ENCODE data around the gene CLIP2.
"Not testable (repeated sequence)": the region's sequence is repeated elsewhere in the genome, so short reads cannot be mapped to it uniquely, and the experiment has no call there.

The CLIP2 gene

DNA sequence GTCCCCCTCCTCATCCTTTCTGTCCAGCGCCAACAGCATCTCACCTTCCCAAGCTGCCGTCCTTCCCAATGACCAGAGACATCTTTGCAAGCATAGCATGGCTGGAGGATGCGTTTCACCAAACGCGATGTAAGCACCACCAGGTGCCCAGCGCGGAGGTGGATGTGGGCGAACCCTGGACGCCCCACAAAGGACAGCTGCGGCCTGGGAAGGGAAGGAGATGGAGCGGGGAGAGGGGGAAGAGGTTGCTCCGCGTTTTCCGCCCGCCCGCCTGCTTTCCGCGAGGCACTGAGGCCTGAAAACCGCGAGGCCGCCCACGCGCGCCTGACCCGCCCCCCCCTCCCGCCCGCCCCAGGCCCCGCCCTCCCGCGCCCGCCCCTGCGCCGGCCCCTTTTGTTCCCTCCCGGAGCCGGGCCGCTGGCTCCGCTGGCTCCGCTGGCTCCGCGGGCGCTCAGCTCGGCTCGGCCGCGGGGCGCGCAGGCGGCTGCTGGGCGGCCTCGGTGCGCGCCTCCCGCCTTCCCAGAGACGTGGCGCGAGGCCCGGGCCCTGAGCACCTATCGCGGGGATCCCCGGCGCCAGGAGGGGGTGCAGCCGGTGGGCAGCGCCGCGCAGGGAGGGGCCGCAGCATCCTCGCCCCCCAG is at the start of gene CLIP2:
Gene CLIP2, plus strand, starts transcription at position 390 of the 641 bp plus-strand sequence. CDS start 28,140 bp downstream, outside the sequence.
- no peak for DNase-seq (ENCODE audit: low read depth)

DNA sequence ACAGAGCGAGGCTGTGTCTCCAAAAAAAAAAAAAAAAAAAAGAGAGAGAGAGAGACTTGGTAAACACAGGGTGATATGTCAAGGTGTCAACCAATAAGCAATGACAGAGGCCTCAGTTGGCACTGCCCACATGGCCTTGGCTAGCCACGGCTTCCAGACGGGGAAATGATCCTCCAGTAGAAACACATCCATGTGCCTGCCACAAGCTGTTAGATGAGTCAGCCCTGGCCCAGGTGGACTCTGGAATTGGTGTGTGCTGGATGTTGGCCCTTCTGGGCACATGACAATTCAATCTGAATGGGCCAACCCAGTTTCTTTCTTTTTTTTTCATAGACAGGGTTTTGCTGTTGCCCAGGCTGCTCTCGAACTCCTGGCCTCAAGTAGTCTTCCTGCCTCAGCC is 48.7 kb upstream of the CLIP2 start:
- no peak for DNase-seq (ENCODE audit: low read depth)

DNA sequence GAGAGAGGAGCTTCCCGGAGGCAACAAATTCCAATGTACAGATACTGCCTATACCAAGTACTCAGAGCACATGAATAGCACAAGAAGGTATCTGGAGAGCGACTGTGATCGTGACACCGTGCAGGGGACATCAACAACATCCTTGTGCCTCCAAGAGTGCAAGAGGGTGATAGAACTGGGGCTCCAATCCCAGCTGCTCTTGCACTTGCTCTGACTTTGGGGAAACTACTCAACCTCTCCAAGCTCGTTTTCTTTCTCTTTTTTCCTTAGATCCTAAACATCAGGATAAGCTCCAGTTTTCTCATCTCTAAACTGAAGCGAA is 47.1 kb upstream of the CLIP2 start:
- DNase-seq (ENCODE audit: low read depth), result no peak

DNA sequence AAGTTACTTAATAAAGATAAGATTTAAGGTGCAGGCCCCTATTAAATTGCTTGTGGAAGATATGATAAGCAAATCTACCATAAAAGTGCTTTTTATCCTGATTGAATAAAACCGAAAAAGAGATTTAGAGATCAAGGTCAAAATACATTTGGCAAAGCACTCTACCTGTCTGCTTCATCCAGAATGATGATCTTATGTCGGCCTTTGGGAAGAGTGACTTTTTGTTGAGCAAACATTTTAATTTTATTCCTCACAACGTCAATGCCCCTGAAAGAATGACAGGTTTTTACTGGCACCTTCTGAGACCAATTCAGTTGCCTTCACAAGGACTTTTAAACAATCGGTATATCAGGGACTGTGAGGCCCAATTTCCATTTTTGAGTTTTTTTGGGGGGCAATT is 42.7 kb upstream of the CLIP2 start:
- no peak for DNase-seq (ENCODE audit: low read depth)

DNA sequence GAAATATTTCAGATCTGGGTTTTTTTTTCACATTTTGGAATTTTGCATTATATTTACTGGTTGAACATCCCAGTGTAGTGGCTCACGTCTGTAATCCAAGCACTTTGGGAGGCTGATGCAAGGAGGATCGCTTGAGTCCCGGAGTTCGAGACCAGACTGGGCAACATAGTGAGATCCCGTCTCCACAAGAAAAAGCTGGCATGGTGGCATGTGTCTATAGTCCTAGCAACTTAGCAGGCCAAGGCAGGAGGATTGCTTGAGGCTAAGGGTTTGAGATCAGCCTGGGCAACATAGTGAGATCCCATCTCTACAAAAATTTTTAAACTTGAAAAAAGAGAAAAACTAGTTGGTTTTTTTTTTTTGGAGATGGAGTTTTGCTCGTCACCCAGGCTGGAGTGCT is 41.1 kb upstream of the CLIP2 start:
- DNase-seq (ENCODE audit: low read depth), result no peak

DNA sequence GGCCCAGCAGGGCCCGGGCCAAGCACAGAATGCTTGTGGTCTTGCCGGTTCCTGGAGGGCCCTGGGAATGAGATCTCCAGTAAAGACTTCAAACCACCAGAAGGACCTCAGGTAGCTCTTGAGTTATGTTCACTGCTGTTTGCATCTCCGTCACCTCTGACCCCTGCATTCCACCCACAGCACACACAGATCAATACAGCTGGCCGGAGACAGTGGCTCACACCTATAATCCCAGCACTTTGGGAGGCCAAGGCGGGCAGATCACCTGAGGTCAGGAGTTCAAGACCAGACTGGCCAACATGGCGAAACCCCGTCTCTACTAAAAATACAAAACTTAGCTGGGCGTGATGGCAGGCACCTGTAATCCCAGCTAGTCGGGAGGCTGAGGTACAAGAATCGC is 40.1 kb upstream of the CLIP2 start:
- not testable (repeated sequence) for DNase-seq (ENCODE audit: low read depth)

DNA sequence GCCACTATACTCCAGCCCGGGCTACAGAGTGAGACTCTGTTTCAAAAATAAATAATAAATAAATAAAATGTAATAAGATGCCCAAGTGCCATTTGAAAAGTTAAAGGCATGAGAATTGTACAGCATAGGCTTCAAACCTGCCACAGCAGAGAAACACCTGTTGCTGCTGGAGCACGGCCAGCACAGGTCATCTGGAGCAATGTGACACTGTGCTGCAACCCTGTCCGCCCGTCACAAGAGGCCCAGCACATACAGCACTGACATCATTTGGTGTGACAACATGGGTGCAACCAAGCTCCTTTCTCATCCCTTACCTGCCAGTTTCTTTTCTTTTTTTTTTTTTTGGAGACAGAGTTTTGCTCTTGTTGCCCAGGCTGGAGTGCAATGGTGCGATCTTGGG is 36.3 kb upstream of the CLIP2 start:
- DNase-seq (ENCODE audit: low read depth), result no peak

DNA sequence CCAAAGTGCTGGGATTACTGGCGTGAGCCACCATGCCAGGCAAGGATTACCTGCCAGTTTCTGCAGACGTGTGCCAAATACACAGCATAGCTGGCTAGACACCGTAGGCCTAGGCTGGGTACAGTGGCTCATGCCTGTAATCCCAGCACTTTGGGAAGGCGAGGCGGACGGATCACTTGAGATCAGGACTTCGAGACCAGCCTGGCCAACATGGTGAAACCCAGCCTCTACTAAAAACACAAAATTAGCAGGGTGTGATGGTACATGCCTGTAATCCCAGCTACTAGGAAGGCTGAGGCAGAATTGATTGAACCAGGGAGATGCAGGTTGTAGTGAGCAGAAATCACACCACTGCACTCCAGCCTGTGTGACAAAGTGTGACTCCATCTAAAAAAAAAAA is 35.9 kb upstream of the CLIP2 start:
- no peak for DNase-seq (ENCODE audit: low read depth)

DNA sequence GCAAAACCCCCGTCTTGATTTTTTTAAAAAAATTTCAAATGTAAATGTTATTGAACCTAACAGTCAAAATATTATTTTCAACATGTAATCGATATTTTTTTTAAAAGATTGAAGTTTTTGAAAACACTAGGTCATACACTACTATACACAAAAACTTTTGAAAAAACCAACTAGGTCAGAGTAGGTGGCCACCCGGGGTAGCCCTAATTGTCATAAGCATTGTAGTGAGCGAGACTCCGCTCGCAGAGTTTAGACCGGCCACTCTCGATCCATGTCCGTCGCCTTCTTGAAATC is 35.4 kb upstream of the CLIP2 start:
- DNase-seq (ENCODE audit: low read depth), result no peak

DNA sequence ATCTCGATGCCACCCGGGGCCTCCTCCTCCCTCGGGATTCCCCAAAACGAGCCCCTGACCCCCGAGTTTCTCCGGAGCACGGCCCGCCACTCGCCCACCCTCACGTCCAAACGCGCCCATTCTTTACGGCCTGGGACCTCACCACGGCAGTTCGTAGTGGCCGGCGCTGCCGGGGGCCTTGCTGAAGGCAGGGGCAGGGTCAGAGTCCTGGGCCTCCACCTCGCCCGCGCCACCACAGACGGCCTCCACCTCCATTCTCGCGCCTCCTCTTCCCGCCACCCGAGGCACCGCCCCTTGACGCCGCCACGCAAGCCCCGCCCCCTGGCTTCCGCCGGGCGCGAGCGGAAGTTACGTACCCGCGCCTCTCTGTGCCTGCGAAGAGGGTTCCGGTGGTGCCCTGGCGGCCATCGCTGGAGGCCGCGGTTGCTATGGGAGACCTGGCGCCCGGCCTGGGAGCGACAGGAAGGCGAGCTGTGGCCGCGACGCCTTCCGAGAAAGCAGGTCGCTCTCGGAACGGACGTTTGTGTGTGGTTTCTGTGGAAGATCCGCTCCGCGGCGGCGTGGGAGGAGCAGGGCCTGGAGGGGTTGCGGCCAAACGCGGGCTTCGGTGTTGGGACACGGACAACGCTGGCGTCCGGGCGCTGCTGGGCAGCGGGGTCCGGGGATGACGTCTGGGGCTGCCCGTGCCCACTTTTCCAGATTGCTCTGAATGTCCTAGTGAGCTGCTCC is 34.9 kb upstream of the CLIP2 start, which contains the start of gene RFC2:
Gene RFC2, minus strand, starts transcription at position 271 of the 729 bp plus-strand sequence. Its CDS starts 16 bp downstream, at position 255.
- peak; percentile 97 for DNase-seq (ENCODE audit: low read depth)

DNA sequence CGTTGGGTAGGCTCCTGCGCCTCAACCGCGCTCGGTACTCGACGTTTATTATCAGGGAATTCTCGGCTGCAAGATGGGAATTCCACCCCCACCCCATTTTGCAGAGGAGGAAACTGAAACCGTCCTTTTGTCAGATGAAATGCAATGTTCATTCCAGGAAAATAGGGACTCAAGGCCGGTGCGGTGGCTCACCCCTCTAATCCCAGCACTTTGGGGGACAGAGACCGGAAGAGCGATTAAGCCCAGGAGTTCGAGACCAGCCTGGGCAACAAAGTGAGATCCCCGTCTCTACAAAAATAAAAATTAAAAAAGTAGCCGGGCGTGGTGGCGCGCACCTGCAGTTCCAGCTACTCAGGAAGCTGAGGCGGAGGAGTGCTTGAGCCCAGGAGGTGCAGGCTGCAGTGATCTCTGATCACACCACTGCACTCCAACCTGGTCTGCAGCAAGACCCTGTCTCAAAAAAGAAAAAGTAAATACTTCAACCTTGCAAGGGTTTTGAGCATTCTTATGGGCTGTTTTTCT is 34.3 kb upstream of the CLIP2 start:
- no peak for DNase-seq (ENCODE audit: low read depth)

DNA sequence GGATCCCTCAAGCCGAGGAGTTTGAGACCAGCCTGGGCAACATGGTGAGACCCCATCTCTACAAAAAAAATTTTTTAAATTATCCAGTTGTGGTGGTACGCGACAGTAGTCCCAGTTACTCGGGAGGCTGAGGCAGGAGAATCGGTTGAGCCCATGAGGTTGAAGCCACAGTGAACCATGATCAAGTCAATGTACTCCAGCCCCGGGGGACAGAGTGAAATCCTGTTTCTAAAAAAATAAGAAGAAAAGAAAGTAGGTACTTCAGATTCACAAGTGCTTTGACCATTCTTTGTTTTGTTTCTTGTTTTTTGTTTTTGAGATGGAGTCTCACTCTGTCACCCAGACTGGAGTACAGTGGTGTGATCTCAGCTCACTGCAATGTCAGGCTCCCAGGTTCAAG is 33.7 kb upstream of the CLIP2 start:
- DNase-seq (ENCODE audit: low read depth), result not testable (repeated sequence)

DNA sequence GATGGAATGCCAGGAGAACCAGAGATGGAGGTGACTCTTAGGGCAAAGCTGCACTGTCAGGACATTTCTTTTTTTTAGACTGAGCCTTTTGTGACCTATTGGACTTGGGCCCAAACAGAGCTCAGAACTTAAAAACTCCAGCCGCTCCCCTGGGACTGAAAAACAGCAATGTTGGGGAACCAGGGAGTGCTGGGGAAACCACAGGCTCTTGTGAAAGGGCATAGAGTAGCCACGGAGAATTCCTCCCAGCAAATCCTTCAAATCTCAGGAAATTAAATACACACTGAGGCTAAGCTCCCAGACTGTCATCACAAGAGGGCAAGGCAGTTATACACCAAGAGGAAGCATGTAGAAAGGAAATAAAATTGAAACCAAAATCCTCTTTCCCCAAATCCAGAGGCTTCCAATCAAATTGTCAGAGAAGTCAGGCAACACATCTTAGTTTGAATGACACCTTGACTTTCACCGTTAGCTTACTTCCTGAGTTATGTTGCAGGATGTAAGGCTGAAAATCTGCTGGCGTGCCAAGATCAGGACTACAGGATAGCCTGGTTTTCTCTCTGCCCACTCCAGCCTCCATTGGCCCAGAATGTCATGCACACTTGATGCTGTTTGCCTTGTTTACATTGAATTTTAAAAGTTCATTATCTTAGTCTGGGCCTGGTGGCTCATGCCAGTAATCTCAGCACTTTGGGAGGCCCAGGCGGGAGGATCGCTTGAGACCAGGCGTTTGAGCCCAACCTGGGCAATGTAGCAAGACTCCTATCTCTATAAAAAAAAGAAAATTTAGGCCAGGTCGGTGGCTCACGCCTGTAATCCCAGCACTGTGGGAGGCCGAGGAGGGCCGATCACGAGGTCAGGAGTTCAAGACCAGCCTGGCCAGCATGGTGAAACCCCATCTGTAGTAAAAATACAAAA is 32.5 kb upstream of the CLIP2 start:
- DNase-seq (ENCODE audit: low read depth), result no peak

DNA sequence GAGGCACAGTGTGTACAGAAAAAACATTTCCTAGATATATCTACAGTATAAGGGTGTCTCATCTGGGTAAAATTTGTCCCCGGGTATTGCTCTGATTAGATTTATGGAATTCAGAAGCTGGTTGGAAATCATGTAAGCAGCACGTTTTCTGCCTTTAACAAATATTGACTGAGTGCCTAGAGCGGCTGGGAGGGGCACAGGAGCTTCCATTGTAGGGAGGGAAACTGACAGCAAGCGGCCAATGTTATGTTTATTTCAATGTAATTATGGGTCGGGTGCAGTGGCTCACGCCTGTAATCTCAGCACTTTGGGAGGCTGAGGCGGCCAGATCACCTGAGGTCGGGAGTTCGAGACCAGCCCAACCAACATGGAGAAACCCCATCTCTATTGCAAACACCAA is 30.6 kb upstream of the CLIP2 start:
- no peak for DNase-seq (ENCODE audit: low read depth)

DNA sequence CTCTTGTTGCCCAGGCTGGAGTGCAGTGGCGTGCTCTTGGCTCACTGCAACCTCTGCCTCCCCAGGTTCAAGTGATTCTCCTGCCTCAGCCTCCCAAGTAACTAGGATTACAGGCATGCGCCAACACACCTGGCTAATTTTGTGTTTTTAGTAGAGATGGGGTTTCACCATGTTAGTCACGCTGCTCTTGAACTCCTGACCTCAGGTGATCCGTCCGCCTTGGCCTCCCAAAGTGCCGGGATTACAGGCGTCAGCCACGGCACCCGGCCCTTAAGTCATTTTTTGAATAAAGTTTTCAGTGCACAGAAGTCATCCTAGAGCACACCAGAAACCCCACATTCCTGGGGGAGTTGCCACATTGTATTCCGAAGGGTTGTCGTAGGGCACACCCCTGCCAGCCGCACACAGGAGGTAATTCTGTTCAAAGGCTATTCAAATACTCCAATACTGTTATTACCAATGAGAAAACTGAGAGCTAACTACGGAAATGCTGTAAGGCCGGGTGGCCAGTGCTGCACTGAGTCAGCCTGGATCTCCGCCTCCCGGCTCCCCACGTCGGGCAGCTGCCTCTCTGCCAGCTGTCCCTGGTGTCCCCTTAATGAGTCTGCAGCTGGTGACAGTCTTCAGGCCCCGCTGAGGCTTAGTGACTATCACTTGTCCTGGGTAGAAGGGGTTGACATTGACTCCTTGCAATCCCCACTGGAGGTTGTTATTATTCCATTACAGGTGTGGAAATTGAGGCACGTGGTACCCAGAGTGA is 26.4 kb upstream of the CLIP2 start:
- DNase-seq (ENCODE audit: low read depth), result no peak

DNA sequence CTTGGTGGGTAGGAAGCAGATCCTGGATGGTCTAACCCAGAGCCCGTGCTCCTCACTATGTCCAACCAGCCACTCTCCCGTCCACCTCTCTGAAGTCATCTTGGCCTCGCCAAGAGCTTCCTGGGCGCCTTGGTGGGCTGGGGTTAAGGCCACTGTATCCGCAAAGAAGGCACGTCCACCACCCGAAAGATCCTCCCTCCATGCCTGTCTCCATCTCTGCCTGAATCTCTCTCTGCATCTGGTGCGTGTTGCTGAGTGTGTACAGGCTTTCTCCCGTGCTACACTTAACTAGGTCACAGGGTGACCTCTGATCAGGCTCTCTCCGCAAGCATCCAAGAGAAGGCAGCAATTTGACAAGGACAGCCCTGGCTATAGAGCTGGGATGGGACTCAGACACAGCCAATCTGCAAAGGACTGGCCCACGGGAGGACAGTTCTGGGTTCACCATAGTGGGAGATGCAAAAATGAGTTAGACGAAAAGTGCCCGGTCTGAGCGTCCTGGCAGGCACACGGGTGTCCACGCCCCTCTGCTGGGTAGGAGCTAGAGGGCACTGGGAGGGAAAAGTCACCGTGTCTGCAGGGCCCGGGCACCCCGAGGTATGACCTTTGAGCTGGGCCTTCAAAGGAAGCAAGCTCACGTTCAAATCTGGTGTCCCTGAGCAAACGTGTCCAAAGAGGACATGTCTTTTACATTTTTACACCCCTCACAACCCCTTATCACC is 25.6 kb upstream of the CLIP2 start:
- no peak for DNase-seq (ENCODE audit: low read depth)

DNA sequence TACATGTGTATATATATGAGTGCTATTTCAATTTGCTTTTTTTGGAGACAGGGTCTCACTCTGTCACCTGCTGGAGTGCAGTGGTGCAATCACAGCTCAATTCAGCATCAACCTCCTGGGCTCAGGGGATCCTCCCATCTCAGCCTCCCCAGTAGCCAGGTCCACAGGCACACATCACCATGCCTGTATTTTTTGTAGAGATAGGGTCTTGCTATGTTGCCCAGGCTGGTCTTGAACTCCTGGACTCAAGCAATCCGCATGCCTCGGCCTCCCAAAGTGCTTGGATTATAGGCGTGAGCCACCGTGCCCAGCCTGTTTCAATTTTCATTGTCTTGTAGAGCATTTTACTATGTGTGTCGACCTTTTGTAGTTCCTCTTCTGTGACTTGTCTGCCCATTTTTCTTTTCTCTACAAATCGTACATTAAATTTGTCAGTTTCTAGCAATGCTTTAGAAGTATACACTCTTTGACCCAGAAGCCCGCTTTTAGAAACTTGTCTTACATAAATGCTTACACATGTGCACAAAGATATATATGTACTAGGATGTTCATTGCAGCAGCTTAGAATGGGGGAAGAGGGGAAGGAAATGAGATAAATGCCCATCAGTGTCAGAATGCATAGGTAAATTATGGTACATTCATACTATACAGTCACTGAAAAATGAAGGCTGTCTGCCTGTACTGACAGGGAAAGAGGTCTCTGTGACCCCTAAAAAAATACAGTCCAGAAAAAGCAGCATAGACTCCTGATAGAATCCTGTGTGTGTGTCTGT is 22.8 kb upstream of the CLIP2 start:
- no peak for DNase-seq (ENCODE audit: low read depth)

DNA sequence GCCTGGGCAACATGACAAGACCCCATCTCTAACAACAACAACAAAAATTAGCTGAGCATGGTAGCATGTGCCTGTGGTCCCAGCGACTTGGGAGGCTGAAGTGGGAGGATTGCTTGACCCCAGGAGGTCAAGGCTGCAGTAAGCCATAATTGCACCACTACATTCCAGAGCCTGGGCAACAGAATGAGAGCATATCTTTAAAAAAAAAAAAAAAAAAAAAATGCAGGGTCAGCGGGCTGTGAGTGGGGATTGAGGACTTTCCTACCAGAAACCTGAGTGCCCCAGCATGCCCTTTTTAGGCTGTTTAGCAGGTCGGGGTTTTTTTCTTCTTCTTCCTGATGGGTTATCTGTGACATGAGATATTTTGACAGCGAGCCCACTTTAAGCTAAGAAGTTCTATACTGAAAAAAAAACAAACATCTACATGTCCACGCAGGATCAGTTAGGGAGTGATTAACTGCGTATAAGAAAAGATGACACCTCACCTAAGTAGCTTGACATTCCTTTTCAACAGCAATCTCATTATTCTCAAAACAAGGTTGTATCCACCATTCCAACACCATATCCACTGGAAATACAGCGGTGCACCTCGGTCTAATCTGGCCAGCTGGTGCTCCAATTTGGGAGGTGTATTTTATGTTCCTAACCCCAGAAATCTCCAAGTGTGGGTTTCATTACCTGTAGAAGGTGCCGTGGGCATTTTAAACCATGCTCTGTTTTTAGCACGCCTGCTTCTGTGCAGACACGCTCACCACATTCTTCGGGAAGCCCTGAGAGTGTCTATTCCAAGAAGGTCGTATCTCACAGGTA is 21.2 kb upstream of the CLIP2 start:
- no peak for DNase-seq (ENCODE audit: low read depth)

DNA sequence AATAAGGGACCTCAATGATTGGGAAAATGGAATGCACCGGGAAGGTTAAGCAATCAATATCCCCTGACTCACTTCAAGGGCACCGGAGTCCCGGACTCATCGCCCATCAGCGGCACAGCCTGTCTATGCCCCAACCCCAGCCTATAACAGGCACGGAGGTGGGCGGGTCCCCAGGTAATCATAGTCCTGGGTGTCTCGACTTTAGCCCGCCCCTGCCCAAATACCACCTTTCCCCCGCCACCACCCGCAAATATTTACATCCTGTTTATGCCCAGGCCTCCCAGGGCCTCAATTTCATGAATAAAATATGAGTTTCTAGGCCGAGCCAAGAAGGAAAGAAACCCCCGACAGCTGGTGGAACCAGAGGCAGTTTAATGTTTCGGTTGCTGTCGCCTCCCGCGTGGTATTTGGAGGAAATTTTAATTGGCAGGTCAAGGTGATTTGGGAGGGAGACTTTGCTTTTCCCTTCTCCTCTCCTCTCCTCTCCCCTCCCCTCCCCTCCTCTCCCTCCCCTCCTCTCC is 19.4 kb upstream of the CLIP2 start:
- no peak for DNase-seq (ENCODE audit: low read depth)

DNA sequence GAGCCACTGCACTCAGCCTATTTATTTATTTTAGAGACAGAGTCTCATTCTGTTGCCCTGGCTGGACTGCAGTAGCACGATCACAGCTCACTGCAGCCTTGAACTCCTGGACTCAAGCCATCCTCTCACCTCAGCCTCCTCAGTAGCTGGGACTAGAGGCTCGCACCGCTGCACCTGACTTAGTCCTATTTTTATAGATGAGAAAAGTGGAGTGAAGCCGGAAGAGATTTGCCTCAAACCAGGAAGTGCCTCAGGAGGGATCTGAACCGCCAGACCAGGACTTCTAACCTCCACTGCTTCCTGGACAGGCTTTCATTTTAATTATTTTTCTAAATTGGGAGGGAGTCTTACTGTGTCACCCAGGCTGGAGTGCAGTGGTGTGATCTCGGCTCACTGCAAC is 17.5 kb upstream of the CLIP2 start:
- no peak for DNase-seq (ENCODE audit: low read depth)

Measured in CMK (cell line).